ENCODE results near the gene ZBTB16.

DNA sequence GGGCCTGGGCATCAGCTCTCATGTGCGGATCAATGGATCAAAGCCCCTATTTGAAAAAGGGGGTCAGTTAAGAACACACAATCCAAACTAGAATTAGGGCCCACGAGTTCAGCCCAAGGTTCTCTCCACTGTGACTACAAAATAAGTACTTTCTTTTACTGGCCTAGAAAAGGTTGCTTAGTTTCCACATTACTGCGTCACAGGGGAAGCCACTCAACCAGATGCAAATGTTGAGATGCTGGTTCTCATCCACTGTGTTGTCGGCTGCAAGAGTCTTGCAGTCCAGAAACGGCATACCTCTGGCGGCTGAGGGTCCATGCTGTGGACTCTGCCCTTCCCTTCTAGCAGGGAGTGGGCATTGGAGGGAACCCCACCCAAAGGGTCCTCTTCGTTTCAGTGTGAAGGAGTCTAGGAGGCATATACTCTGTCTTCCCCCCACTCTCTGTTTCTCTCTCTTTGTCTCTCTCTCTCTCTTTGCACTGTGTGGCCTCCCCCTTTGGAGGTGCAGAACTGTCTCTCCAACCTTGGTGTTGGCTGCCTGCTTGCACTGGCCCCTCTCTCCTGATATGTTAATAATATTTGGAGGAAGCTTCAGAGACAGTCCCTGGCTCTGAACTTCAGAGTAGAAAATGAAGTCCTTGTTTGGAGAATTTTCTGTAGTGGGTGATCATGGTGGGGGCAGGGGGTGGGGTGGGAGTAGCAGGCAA, 137.6 kb downstream of the ZBTB16 start:
- peak in 1 of 3 donors; percentile 55 for TF ChIP-seq POLR2AphosphoS5 (IDR thresholded peaks at IDR 0.05)
- TF ChIP-seq CTCF (IDR thresholded peaks at IDR 0.05 in 8 of 11, conservative IDR thresholded peaks at IDR 0.05 in 3 of 11) = no peak
- no peak for TF ChIP-seq POLR2A (IDR thresholded peaks at IDR 0.05)

All from spleen (tissue), 7 donors.